GM12801 (cell line): Measurements from ENCODE around the gene NDE1.

Source experiments
- TF ChIP-seq, protein P1 (sequence below): IDR thresholded peaks from one replicate; pipeline ENCODE4 v1.5.1; 2011; ENCODE audit warnings: control low read depth; ENCODE audit not compliant: insufficient read length; ENCODE audit errors: extremely low read depth

NDE1 gene

DNA sequence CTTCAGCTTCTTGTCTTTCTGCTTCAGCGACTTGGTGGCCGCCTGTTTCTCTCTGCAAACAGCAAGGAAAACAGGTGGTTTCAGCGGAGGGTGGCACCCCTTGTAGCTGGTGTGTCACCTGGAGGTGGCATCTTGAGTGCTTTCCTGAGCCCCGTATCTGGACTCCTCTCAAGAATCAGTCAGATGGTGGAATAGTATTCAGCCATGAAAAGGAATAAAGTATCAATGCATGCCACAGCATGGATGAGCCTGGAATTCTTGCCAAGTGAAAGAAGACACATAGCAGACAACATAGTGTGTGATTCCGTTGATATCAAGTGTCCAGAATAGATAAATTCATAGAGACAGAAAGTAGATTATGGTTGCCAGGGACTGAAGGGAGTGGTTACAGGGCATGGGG, 65.2 kb downstream of the NDE1 start:
- TF ChIP-seq, protein P1, sequence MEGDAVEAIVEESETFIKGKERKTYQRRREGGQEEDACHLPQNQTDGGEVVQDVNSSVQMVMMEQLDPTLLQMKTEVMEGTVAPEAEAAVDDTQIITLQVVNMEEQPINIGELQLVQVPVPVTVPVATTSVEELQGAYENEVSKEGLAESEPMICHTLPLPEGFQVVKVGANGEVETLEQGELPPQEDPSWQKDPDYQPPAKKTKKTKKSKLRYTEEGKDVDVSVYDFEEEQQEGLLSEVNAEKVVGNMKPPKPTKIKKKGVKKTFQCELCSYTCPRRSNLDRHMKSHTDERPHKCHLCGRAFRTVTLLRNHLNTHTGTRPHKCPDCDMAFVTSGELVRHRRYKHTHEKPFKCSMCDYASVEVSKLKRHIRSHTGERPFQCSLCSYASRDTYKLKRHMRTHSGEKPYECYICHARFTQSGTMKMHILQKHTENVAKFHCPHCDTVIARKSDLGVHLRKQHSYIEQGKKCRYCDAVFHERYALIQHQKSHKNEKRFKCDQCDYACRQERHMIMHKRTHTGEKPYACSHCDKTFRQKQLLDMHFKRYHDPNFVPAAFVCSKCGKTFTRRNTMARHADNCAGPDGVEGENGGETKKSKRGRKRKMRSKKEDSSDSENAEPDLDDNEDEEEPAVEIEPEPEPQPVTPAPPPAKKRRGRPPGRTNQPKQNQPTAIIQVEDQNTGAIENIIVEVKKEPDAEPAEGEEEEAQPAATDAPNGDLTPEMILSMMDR = no peak

DNA sequence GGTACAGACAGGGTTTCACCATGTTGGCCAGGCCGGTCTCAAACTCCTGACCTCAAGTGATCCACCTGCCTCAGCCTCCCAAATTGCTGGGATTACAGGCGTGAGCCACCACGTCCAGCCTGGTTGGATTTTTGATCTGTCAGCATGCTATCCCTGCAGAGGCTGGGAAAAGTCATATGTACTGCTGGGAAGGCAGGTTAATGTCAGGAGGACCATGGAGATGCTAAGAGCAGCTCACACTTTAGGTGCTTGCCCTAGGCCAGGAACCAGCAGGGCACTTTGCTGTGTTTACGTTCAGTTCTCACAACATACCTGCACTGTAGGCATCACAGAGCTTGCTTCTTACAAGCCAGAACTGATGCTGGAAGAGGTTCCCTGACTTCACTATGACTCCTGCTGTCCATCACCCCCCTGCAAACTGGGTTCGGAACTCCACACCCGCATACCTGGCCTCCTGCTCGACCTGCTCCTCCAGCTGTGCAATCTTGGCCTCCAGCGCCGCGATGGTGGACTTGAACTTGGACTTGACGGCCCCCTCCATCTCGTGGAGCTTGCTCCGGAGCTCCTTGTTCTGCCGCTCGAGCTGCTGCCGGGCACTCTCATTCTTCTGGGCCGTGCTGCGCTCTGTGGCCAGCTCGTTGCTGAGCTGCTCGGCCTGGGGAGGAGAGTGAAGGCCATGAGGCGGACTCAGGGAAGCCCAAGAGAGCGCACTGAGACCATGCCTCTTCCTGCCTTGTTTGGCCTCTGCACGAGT, 66.8 kb downstream of the NDE1 start:
- TF ChIP-seq, protein P1 = no peak

DNA sequence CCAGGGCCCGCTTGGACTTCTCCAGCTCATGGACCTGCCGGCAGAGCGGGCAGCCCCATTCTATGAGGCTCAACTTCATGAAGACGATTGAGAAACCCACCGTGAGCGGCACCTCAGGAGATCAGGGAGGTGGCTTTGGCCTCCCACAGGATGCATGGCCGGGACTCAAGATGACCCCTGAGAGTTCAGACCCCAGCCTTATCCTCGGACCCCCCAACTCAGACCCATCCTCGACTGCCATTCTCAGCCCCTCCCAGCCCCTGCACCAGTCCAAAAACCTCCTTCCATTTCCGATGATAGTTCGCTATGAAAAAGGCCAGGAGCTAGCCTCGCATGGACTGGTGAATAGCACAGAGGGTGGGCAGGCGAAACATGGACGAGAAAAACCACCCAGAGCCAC, 71.0 kb downstream of the NDE1 start:
- TF ChIP-seq, protein P1 = no peak

DNA sequence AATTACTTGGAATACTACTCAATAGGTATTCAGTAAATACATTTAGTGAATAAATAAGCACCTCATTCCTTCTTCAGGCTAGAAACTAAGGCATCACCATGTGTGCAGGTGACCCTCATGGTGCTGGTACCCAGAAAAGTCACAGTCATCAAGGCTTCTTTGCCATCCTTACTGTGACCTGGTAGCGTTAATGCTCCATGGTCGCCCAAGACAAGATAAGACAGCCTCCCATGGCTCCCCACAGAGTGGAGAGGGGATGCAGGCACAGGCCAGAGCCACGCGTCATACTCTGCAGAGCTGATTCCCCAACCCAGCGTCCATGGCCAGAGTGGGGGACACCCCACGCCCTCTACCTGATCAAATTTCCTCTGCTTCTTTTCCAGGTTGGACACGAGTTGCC, 73.8 kb downstream of the NDE1 start:
- TF ChIP-seq, protein P1 = no peak

DNA sequence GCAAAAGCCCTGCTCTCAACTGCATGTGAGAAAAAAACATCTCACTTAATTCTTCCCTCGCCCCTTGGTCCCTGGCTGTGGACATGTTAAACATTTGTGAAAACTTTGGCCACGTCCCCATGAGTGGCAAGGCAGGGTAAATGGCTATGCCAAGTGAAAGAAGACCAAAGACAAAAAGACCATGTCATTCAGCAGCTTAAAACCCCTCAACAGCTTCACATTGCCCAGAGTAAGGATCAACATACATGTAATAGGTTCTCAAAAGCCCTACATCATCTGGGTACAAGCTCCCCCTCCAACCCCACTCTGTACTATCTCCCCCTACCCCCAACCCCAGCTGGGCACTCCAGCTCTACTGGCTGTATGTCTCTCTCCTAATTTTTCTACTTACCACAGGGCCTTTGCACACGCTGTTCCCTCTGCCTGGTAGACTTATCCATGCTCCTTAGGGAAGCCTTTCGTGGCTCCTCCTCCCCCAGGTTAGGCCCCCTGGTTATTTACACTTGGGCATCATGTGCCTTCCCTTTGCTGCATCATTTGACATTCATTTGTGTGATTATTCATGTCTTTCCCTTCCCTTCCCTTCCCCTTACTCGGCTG, 75.7 kb downstream of the NDE1 start:
- TF ChIP-seq, protein P1 = no peak

DNA sequence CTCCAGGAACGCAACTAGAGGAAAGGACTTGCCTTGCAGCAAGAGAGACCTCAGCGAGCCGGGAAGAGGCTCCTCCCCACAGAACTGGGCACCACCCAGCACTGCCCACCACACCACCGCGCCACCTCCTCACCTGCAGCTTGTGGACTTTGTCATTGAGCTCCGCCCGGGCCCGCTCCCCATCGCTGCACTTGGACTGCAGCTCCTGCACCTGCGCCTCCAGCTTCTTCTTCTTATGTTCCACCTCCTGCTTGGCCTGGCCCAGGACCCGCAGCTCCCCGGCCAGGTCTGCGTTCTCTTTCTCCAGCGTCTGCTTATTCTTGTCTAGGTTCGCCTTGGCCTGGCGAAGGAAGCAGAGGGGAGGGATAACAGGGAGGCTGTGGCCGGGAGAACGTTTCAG, 76.7 kb downstream of the NDE1 start:
- TF ChIP-seq, protein P1 = no peak

DNA sequence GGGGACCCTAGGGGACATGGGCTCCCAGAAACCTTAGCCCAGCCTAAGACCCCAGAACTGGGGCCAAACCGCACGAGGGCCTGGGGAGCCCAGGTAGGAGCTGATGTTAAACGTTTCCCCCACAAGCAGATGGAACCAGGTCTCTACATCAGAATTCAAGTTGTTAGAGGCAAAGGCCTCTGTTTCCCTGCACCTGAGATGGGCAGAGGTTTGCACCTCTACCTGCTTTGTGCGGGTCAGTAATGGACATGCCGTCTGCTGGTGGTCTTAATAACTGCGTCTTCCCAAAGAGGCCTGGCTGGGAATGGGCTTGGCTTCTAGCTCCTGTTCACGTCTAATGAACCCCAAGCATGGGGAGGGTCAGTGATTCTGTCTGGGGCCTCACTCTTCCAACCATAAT, 79.1 kb downstream of the NDE1 start:
- TF ChIP-seq, protein P1 = no peak
